Natural killer cell (primary cell): ENCODE results near the gene AARS2. TPM values are rescaled to one million over a fixed set of nuclear protein-coding genes. Genes with fewer than 3 reads are reported as not detected.

Source experiments
- ATAC-seq, 3 donors: fragments of 150-1000 bp in 2 of 3; fragments of 200-7000 bp in 1 of 3; cut with Tn5 transposase; 1 replicate in 1 of 3; 2 replicates in 2 of 3; pipeline ENCODE4 v1.10.0; 2021; ENCODE audit warnings: mild to moderate bottlenecking in 2 of 3, moderate library complexity in 2 of 3
- DNase-seq, 2 donors: peaks; one replicate each; pipeline versions ENCODE4 v3.0.0 to v3.0.0-alpha.2; 2013 to 2021; ENCODE audit warnings: mixed read lengths in 1 of 2
- H3K27ac ChIP-seq: one replicate; pipeline ENCODE4 v1.5.1; 2013; ENCODE audit warnings: mild to moderate bottlenecking, low read length
- H3K27me3 ChIP-seq: one replicate; pipeline ENCODE4 v1.6.1; 2013; ENCODE audit warnings: low read length; ENCODE audit not compliant: control insufficient read depth, insufficient read depth
- H3K36me3 ChIP-seq: one replicate; pipeline ENCODE4 v1.6.1; 2013; ENCODE audit warnings: low read length; ENCODE audit not compliant: control insufficient read depth, insufficient read depth
- H3K4me1 ChIP-seq: one replicate; pipeline ENCODE4 v1.6.1; 2013; ENCODE audit warnings: low read length; ENCODE audit not compliant: control insufficient read depth, insufficient read depth
- H3K4me3 ChIP-seq: one replicate; pipeline ENCODE4 v1.5.1; 2013; ENCODE audit warnings: low read length
- H3K9me3 ChIP-seq: one replicate; pipeline ENCODE4 v1.6.1; 2013; ENCODE audit warnings: low read length; ENCODE audit not compliant: control insufficient read depth, insufficient read depth
- H3K27ac Mint-ChIP-seq, 2 donors: one replicate each; pipeline ENCODE4 v1.8.0; 2022; ENCODE audit warnings: mild to moderate bottlenecking in 2 of 2, mixed read lengths in 2 of 2, moderate library complexity in 1 of 2
- H3K27me3 Mint-ChIP-seq, 2 donors: one replicate each; pipeline ENCODE4 v1.8.0; 2022; ENCODE audit warnings: low read depth in 2 of 2, mixed read lengths in 2 of 2
- H3K36me3 Mint-ChIP-seq: one replicate; pipeline ENCODE4 v1.8.0; 2022; ENCODE audit warnings: mixed read lengths
- H3K4me1 Mint-ChIP-seq, 2 donors: one replicate each; pipeline ENCODE4 v1.8.0; 2022; ENCODE audit warnings: mixed read lengths in 2 of 2
- H3K4me3 Mint-ChIP-seq: one replicate; pipeline ENCODE4 v1.8.0; 2022; ENCODE audit warnings: mild to moderate bottlenecking, moderate library complexity, mixed read lengths
- H3K9me3 Mint-ChIP-seq, 2 donors: one replicate each; pipeline ENCODE4 v1.8.0; 2022; ENCODE audit warnings: mixed read lengths in 2 of 2
- WGBS: methylation state at CpG from one replicate; pipeline ENCODE4 v1.1.7; 2013; ENCODE audit warnings: missing lambda C conversion rate; ENCODE audit not compliant: insufficient coverage; 5-methylcytosine and 5-hydroxymethylcytosine counted together
- intact Hi-C: fragments of 100-400 bp; cut with micrococcal nuclease; formaldehyde crosslinking; loops from one replicate; pipeline ENCODE4 v1.14.2; 2022
- total RNA-seq, 4 donors: library from RNA; stranded (reverse); fragments of 120-200 nt in 1 of 4; gene quantifications; one replicate each; pipeline versions ENCODE4 v1.2.3 to v1.2.4, GENCODE V29; 2013 to 2022
- TF ChIP-seq, protein P1 (sequence below): fragments of 200-600 bp; IDR thresholded peaks from one replicate; pipeline ENCODE4 v1.8.0; 2022; ENCODE audit warnings: antibody characterized with exemption

The AARS2 gene
- total RNA-seq, 3 donors from 2014 or later (not counting 1 experiment from before 2014, with no cell fraction given): 14.1 to 17.2 (median 14.2) TPM

DNA sequence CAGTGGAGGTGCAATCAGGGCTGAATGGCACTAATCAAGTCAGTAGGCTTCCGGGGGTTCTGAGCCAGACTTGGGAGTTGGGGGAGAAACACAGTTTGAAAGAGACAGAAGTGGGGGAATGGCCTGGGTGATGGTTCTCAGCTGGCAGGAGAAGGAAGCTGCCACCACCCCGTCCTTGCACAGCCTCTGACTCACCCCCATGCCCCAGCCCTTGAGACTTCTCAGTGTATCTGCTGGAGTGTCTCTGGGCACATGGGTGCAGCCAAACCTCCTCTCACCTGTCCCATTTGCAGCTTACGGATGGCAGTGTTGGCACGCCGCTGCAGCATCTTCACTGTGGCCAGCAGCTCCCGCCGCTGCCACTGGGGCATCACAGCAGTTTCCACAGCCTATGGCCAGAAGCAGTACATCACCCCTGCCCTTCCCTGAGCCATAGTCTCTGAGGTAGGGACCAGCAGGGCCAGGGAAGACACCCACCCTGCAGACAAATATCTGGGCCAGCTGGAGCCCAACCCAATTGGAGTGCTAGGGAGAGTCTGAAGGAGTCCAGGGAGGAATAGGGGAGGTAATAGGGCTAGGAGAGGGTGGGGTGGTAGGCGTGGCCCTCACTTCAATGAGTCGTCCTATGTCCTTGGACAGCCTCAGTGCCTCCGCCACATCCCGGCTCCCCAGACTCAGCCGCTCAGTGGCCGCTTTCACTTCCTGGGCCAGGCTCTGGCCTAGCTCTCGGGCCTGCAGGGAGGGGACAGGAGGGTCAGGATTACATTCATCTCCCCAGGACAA, 11.2 kb downstream of the AARS2 start:
- TF ChIP-seq, protein P1, sequence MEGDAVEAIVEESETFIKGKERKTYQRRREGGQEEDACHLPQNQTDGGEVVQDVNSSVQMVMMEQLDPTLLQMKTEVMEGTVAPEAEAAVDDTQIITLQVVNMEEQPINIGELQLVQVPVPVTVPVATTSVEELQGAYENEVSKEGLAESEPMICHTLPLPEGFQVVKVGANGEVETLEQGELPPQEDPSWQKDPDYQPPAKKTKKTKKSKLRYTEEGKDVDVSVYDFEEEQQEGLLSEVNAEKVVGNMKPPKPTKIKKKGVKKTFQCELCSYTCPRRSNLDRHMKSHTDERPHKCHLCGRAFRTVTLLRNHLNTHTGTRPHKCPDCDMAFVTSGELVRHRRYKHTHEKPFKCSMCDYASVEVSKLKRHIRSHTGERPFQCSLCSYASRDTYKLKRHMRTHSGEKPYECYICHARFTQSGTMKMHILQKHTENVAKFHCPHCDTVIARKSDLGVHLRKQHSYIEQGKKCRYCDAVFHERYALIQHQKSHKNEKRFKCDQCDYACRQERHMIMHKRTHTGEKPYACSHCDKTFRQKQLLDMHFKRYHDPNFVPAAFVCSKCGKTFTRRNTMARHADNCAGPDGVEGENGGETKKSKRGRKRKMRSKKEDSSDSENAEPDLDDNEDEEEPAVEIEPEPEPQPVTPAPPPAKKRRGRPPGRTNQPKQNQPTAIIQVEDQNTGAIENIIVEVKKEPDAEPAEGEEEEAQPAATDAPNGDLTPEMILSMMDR: no peak
- no peak overlapping the region for H3K4me3 Mint-ChIP-seq
- H3K4me1 Mint-ChIP-seq: peaks cover 0 to 7% of the 10 kb centered on the region in 2 donors
- Histone ChIP-seq H3K4me1 (peaks cover 8% of the 10 kb centered on the region), H3K4me3 (no peak overlapping the region), H3K27ac (no peak overlapping the region), H3K27me3 (peaks cover 7% of the 10 kb centered on the region), H3K9me3 (no peaks in the 10 kb centered on the region), H3K36me3 (peaks cover 54% of the 10 kb centered on the region)
- DNase-seq: no peak
- no peak overlapping the region for H3K27ac Mint-ChIP-seq
- ATAC-seq: no peak
- no peaks in the 10 kb centered on the region for H3K9me3 Mint-ChIP-seq
- H3K27me3 Mint-ChIP-seq: peaks cover 0 to 8% of the 10 kb centered on the region in 2 donors
- WGBS: 95% methylated on average over 14 of the region's 14 CpGs
- intact Hi-C loops: no loop called here
- H3K36me3 Mint-ChIP-seq: no peaks in the 10 kb centered on the region

GRCh38 chr6:44301106-44301505, 12.0 kb downstream of the AARS2 start:
- TF ChIP-seq, protein P1: no peak
- peaks cover 0 to 12% of the 10 kb centered on the region in 2 donors for H3K4me1 Mint-ChIP-seq
- peaks cover 49% of the 10 kb centered on the region for H3K36me3 ChIP-seq

DNA sequence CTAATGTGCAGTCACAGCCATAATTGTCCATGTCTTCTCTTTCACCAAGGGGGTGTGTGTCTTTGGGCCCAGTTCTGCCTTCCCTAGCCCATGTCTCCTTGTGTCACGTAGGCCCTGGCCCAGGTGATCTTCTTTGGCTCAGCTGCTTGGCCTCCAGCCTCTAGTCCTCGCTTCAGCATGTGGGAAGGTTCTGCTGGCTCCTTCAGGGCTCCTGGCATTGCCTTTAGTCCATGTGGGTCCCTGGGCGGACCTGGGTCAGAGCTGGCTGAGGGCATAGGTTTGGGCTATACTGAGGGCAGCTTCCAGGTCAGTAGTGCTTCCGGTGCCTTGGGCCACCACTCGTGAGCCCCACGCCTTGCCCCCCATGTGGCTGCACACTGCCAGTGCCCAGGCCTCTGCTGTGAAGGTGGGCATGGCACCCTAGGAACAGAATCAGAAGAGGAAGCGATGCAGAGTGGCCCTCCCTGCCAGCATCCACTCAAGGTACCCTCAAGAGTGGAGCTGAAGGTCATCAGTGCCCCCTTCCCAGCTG, 12.8 kb downstream of the AARS2 start:
- peaks cover 19% of the 10 kb centered on the region for H3K27me3 ChIP-seq
- H3K27ac ChIP-seq: no peak overlapping the region
- H3K9me3 Mint-ChIP-seq: no peaks in the 10 kb centered on the region
- ATAC-seq: no peak
- TF ChIP-seq, protein P1: no peak
- no peak overlapping the region for H3K4me3 ChIP-seq
- peaks cover 0 to 12% of the 10 kb centered on the region in 2 donors for H3K4me1 Mint-ChIP-seq
- H3K27ac Mint-ChIP-seq: no peak overlapping the region
- H3K4me1 ChIP-seq: peaks cover 14% of the 10 kb centered on the region
- WGBS: 80% methylated on average over 7 of the region's 7 CpGs
- no peaks in the 10 kb centered on the region for H3K36me3 Mint-ChIP-seq
- DNase-seq: no peak
- peaks cover 12 to 20% of the 10 kb centered on the region in 2 donors for H3K27me3 Mint-ChIP-seq
- intact Hi-C loops: no loop called here
- H3K4me3 Mint-ChIP-seq: no peak overlapping the region
- peaks cover 47% of the 10 kb centered on the region for H3K36me3 ChIP-seq
- H3K9me3 ChIP-seq: no peaks in the 10 kb centered on the region

More at GRCh38 chr6:44301106-44301505, 12.0 kb downstream of the AARS2 start:
- H3K27ac ChIP-seq: no peak overlapping the region
- Mint-ChIP-seq H3K36me3 (no peaks in the 10 kb centered on the region), H3K9me3 (no peaks in the 10 kb centered on the region), H3K4me3 (no peak overlapping the region), H3K27me3 (peaks cover 8 to 17% of the 10 kb centered on the region in 2 donors), H3K27ac (no peak overlapping the region)
- peaks cover 16% of the 10 kb centered on the region for H3K27me3 ChIP-seq
- intact Hi-C loops: no loop called here
- DNase-seq: no peak
- whole genome bisulfite sequencing: 96% methylated on average over 8 of the region's 8 CpGs
- H3K4me1 ChIP-seq: peaks cover 14% of the 10 kb centered on the region
- no peaks in the 10 kb centered on the region for H3K9me3 ChIP-seq
- ATAC-seq: no peak
- H3K4me3 ChIP-seq: no peak overlapping the region
